ENCODE results near the gene PEX26. TPM values are rescaled to one million over a fixed set of nuclear protein-coding genes. Genes with fewer than 3 reads are reported as not detected.

The PEX26 gene
- total RNA-seq, 1 experiment from 2014 or later, result 21.9 TPM

DNA sequence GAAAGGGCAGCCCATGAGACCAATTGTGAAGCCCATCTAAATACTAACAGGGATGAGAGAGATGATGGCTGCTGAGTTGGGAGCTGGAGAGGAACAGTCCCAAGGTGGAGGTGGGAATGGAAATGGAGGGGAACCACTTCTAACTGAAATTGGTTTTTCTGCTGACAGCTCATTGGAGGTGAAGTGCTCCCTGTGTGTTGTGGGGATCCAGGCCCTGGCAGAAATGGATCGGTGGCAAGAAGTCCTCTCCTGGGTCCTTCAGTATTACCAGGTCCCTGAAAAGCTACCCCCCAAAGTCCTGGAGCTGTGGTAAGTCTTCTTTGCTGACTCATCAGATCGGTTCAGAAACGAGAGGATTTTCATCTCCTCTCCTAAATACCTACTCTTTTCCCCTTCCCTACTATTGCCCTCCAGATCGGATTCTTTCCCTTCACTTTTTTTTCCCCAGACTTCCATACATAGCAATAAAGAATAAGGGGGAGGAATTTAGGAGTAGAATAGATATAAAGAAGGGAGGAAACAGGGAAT is 2.0 kb downstream of the PEX26 start:
- Histone ChIP-seq H3K27ac (ENCODE audit: low read length) (no peak overlapping the region), H3K27me3 (ENCODE audit: control insufficient read depth, insufficient read depth, low read length) (no peaks in the 10 kb centered on the region), H3K4me3 (ENCODE audit: low read depth in 2 of 2, low read length in 2 of 2) (peak overlapping the region in 1 of 2 experiments; percentile 92; a peak in 1 of 4 replicates), H3K4me1 (ENCODE audit: control insufficient read depth, insufficient read depth, low read length) (peaks cover 7% of the 10 kb centered on the region), H3K9me3 (ENCODE audit: control insufficient read depth, insufficient read depth, low read depth, low read length) (no peaks in the 10 kb centered on the region), H3K36me3 (ENCODE audit: control insufficient read depth, insufficient read depth, low read length) (peaks cover 10% of the 10 kb centered on the region)
- POLR2A ChIA-PET, result interaction anchor here (0.5 kb wide), 1 partner anchor 9 kb away, joined by 3 read pairs; no protein-coding TSS in a partner anchor
- in situ Hi-C loops (cut with HindIII; ENCODE audit: low pct_unique_long_range_greater_than_20kb, low sequenced_read_pairs) (no loop called here), intact Hi-C loops (cut with micrococcal nuclease; ENCODE audit: unreplicated experiment) (no loop called here)
- BruUV-seq (replicated peaks), result no TSS peak
- CTCF ChIA-PET, result no interaction called here
- TF ChIP-seq, protein P1, sequence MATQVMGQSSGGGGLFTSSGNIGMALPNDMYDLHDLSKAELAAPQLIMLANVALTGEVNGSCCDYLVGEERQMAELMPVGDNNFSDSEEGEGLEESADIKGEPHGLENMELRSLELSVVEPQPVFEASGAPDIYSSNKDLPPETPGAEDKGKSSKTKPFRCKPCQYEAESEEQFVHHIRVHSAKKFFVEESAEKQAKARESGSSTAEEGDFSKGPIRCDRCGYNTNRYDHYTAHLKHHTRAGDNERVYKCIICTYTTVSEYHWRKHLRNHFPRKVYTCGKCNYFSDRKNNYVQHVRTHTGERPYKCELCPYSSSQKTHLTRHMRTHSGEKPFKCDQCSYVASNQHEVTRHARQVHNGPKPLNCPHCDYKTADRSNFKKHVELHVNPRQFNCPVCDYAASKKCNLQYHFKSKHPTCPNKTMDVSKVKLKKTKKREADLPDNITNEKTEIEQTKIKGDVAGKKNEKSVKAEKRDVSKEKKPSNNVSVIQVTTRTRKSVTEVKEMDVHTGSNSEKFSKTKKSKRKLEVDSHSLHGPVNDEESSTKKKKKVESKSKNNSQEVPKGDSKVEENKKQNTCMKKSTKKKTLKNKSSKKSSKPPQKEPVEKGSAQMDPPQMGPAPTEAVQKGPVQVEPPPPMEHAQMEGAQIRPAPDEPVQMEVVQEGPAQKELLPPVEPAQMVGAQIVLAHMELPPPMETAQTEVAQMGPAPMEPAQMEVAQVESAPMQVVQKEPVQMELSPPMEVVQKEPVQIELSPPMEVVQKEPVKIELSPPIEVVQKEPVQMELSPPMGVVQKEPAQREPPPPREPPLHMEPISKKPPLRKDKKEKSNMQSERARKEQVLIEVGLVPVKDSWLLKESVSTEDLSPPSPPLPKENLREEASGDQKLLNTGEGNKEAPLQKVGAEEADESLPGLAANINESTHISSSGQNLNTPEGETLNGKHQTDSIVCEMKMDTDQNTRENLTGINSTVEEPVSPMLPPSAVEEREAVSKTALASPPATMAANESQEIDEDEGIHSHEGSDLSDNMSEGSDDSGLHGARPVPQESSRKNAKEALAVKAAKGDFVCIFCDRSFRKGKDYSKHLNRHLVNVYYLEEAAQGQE (IDR thresholded peaks at IDR 0.05; ENCODE audit: insufficient read depth in 1 of 2, low read depth in 2 of 2, low read length in 1 of 2), result no peak
- no peak for TF ChIP-seq POLR2AphosphoS5 (IDR thresholded peaks at IDR 0.05; ENCODE audit: low read depth, low read length)
- ATAC-seq (no peak), DNase-seq (ENCODE audit: low read depth, low spot score) (no peak)

DNA sequence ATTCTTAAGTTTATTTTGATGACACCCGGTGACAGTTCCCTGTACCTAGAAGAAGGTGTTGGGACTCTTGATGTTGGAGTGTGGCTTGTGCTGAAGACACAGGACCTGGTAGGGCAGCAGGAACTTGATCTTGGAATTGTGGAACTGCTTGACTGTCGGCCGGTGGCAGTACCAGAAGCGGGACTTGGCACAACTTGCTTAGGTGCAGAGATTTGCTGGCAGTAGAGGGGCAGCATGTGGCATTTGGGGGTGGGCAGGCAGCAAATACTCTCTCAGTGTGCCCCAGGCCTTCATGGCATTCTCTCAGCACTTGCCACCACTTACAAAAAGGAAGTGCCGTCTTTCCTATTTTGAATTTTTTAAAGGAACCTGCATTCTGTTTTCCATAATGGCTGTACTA is 3.6 kb downstream of the PEX26 start:
- Histone ChIP-seq H3K4me1 (ENCODE audit: control insufficient read depth, insufficient read depth, low read length) (peaks cover 7% of the 10 kb centered on the region), H3K36me3 (ENCODE audit: control insufficient read depth, insufficient read depth, low read length) (peaks cover 10% of the 10 kb centered on the region), H3K4me3 (ENCODE audit: low read depth in 2 of 2, low read length in 2 of 2) (no peak overlapping the region), H3K27ac (ENCODE audit: low read length) (no peak overlapping the region), H3K27me3 (ENCODE audit: control insufficient read depth, insufficient read depth, low read length) (no peaks in the 10 kb centered on the region), H3K9me3 (ENCODE audit: control insufficient read depth, insufficient read depth, low read depth, low read length) (no peaks in the 10 kb centered on the region)
- TF ChIP-seq, protein P2, sequence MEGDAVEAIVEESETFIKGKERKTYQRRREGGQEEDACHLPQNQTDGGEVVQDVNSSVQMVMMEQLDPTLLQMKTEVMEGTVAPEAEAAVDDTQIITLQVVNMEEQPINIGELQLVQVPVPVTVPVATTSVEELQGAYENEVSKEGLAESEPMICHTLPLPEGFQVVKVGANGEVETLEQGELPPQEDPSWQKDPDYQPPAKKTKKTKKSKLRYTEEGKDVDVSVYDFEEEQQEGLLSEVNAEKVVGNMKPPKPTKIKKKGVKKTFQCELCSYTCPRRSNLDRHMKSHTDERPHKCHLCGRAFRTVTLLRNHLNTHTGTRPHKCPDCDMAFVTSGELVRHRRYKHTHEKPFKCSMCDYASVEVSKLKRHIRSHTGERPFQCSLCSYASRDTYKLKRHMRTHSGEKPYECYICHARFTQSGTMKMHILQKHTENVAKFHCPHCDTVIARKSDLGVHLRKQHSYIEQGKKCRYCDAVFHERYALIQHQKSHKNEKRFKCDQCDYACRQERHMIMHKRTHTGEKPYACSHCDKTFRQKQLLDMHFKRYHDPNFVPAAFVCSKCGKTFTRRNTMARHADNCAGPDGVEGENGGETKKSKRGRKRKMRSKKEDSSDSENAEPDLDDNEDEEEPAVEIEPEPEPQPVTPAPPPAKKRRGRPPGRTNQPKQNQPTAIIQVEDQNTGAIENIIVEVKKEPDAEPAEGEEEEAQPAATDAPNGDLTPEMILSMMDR (IDR thresholded peaks at IDR 0.05), result no peak
- TF ChIP-seq SIN3A (IDR thresholded peaks at IDR 0.05; ENCODE audit: borderline replicate concordance, insufficient read depth, low read depth, low read length) (no peak), POLR2AphosphoS5 (IDR thresholded peaks at IDR 0.05; ENCODE audit: low read depth, low read length) (no peak), TCF7L2 (IDR thresholded peaks at IDR 0.05; ENCODE audit: low read depth, low read length) (no peak)
- TF ChIP-seq, protein P1 (IDR thresholded peaks at IDR 0.05; ENCODE audit: insufficient read depth in 1 of 2, low read depth in 2 of 2, low read length in 1 of 2), result no peak
- ChIA-PET POLR2A (interaction anchor here (0.7 kb wide), 1 partner anchor 12 kb away, joined by 11 read pairs; no protein-coding TSS in a partner anchor), CTCF (no interaction called here)
- DNase-seq (ENCODE audit: low read depth, low spot score) (no peak), ATAC-seq (no peak)
- intact Hi-C loops (cut with micrococcal nuclease; ENCODE audit: unreplicated experiment), result no loop called here
- no TSS peak for BruUV-seq (replicated peaks)
- in situ Hi-C loops (cut with HindIII; ENCODE audit: low pct_unique_long_range_greater_than_20kb, low sequenced_read_pairs), result no loop called here
